Measurements from ENCODE around the gene ALDH1B1.
A peak's percentile ranks its signal among the peaks of the same experiment; 100 is the strongest.
"Not testable (repeated sequence)": the region's sequence is repeated elsewhere in the genome, so short reads cannot be mapped to it uniquely, and the experiment has no call there.

Gene ALDH1B1

DNA sequence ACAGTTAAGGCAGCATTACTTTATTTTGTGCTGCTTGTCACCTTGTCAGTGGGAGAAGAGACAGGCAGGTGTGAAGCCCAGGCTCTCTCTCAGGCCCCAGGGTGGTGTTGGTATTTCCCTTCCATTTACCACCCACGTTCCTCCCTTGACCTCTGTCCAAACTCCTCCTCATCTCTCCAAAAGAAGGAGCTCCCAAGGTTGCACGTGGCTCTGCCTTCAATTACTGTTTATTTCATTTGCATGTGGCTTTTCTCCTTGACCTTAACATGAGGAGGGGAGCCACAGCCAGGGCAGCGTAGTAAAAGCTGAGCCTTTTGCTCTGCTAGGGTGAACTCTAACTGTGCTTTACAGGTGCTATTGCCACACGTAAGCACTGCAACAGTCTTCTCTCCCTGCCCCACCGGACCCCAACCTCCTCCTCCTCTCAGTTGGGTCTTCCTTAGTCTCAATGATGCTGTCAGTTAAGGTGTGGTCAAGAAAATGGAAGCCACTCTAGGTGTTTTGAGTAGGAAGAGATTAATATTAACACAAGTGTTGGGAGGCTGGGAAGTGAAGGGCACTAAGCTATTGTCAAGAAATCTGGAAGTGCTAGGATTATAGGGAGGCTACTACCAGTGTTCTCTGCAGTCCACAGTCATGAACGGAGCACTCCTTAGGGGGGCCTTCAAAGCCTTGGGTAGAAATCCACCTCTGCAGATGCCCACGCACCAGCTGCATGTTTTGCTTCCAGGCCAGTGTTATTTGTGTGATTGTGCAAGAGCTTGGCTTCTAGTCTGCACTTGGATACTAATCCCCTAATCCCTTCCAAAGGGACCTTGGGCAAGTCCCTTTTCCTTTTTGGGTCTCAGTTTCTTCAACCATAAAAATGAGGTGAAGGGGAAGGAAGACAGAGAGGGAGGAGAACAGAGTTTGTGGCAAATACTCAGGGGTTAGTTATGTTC lies 3.9 kb upstream of the ALDH1B1 start:
- DNase-seq: no peak

DNA sequence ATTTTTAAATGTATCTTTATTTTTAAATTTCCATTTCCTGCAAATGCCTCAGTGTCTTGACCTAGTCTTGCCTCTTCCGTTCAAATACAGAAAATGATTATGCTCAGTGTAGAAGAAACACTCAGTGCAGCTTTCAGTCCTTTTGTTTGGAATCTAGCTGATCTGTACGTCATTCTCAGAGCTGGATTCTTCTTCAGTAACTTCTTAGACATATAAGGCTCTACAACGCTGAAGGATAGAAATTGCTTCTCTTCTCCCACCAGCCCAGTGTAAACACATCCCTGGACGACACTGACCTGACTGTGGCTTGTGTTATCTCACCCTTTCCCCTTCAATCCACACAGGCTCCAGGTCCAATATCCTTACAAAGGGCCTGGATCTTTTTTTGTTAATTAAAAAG lies 3.2 kb upstream of the ALDH1B1 start:
- DNase-seq: no peak

DNA sequence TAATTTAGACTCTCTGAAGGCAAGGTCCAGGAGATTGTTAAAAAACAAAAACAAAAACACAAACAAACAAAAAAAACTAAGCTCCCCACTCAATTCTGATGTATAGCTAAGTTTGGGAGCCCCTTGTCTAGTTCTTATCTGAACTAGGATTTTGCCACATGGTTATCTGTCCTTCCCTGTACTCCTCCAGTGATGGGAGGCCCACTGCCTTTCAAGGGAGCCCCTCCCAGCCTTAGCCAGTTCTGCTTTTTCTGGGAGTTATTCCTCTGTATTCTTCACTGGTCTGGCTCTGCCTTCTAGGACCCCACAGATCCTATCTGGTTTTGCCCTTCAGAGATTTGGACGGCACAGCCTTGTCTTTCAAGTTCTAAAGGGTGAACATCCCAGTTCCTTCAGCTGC lies 2.1 kb upstream of the ALDH1B1 start:
- DNase-seq: no peak

DNA sequence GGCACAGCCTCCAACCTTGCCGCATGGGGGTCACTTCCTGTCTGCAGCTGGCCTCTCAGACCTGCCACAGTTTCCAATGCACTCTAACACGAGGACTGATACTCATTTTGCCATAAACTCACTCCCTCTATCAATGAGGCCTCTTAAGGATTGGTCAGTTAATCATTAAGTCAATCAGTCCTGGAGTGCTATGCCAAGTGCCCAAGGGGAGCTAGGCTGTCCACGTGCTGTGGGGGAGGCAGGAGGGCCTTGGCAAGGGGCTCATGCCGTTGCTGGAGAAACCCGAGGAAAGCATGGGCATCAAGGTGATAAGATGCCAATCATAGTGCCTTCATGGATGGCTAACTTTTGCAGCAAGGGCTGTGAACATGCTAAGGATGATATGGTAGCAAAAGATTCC lies 1.7 kb upstream of the ALDH1B1 start:
- DNase-seq: no peak

DNA sequence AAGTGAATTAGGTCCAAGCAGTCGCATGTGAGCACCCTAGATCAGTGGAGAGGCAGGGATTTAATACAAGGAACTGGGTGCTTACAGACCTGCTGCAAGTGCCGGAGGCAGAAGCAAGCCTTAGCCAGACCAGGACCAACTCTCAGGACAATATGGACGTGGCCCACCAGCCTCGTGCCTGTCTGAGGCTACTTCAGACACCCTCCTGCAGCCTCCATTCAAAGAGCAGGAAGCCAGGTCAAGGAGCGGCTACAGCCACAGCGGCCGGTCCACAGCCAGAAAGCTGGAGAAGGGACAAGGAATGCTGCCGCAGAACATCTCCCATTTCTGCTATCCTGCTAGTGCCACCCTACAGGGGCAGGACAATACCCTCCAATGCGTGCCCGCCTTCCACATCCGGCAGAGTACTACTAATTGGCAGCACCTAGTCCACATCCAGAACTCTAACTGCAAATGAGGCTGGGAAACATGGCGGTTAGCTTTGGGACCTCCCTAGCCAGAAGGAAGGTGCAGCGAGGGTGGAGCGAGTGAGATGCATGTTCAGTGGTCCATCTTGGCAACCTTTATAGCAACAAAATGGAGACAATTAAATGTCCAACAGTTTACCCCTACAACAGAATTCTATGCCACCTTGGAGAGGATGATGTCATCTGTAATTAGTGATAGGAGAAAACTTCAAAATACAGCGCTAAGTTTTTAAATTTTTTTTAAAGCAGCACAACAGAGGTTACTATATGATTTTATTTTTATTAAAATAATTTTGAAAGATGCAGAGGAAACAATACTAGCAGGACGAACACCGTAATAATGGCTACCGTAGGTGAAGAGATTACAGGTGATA lies 1.0 kb upstream of the ALDH1B1 start:
- DNase-seq: no peak

DNA sequence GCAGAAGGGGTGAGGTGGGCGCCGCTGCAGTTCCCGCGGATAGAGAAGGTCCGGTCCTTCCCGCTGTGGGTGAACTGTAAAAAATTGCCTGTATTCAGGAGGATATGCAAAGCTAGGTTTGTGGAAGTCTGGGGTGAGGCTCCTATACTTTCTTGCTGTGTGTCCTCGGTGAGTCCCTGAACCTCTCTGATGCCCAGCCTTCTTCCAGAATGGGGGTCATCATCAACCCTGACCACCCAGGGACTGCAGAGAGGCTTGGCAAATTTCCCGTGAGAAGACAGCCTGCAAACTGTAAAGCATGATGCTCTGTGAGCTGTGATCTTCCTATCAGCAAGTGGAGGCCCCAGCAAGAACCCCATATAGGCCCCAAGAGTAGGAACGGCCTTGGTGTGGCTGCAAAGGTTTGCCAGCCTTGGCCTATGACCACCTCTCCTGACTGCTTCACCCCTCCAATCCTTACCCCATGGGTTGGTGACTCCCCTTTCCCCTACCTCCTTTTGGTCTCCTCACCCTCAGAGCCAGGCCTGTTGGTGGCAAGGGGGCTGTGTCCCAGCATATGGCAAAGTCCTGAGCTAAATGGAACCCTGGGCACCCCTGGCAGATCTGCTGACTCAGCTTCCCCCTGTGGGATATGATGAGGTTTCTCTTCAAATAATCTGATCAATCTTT lies 760 bp downstream of the ALDH1B1 start:
- no peak for DNase-seq

DNA sequence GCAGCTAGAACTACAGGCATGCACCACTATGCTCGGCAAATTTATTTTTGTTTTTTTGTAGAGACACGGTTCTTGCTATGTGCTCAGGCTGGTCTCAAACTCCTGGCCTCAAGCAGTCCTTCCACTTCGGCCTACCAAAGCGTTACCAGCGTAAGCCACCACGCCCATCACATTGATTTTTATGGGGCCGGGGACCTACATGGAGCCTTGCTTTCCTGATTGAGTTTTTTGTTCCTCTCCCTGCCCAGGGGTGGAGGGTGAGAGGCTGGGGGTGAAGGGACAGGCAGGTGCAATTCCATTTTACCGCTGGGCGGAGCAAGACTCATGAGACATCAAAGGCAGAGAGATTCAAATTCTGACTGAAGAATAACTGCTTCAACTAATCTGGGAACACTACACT lies 1.9 kb downstream of the ALDH1B1 start:
- DNase-seq: no peak

DNA sequence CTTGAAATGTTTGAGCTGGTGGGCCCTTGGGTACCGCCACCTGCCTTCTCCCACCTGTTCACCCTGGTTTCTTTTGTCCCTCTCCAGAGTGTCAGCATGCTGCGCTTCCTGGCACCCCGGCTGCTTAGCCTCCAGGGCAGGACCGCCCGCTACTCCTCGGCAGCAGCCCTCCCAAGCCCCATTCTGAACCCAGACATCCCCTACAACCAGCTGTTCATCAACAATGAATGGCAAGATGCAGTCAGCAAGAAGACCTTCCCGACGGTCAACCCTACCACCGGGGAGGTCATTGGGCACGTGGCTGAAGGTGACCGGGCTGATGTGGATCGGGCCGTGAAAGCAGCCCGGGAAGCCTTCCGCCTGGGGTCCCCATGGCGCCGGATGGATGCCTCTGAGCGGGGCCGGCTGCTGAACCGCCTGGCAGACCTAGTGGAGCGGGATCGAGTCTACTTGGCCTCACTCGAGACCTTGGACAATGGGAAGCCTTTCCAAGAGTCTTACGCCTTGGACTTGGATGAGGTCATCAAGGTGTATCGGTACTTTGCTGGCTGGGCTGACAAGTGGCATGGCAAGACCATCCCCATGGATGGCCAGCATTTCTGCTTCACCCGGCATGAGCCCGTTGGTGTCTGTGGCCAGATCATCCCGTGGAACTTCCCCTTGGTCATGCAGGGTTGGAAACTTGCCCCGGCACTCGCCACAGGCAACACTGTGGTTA lies 3.3 kb downstream of the ALDH1B1 start:
- DNase-seq: no peak

DNA sequence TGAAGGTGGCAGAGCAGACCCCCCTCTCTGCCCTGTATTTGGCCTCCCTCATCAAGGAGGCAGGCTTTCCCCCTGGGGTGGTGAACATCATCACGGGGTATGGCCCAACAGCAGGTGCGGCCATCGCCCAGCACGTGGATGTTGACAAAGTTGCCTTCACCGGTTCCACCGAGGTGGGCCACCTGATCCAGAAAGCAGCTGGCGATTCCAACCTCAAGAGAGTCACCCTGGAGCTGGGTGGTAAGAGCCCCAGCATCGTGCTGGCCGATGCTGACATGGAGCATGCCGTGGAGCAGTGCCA lies 3.8 kb downstream of the ALDH1B1 start:
- no peak for DNase-seq

DNA sequence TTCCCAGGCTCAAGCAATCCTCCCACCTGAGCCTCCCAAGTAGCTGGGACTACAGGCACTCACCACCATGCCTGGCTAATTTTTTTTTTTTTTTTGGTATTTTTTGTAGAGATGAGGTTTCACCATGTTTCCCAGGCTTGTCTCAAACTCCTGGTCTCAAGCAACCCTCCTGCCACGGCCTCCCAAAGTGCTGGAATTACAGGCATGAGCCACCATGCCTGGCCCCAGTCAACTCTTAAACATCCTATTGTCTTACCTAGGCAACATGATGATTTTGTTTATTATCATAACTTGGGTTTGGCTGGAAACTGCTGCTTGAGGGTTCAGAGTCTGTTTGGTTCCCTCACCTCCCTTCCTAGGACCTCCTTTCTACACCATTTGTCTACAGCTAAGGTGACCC lies 6.7 kb downstream of the ALDH1B1 start:
- DNase-seq: not testable (repeated sequence)

DNA sequence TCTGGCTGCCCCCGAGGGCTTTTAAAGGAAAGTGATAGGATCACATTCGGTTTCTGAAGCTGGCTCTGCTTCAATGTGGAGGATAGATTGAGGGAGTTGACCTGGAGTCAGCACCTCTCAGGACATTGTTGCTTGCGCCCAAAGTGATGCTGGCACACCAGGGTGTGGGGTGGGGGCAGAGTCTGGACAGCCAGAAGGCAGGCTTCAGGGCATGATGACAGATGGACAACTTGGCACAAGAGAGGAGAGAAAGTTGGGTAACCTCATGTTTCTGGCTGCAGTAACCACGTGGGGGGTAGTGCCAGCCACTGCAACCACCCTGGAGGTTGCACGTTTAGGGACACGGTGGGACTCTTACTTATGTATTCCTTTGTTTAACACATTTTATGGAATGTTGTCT lies 9.5 kb downstream of the ALDH1B1 start:
- no peak for DNase-seq

DNA sequence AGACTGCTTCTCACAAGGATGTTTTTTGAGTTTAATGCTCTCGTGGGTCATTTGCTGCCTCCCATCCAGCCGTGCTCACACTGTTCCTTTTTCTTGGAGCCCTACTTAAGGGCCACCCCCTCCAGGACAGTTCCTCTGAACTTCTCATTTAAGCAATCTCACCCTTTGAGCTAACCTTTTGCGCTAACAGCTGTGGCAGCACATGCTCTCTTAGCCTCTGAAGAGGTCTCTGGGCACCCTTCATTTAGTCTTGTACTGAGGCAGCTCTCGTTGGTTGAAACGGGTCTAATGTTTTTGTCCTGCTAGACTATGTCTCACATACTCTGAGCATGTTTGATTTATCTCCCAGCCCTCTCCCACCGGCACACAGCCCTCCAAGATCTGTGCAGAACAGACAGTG lies 11.8 kb downstream of the ALDH1B1 start:
- DNase-seq: no peak

DNA sequence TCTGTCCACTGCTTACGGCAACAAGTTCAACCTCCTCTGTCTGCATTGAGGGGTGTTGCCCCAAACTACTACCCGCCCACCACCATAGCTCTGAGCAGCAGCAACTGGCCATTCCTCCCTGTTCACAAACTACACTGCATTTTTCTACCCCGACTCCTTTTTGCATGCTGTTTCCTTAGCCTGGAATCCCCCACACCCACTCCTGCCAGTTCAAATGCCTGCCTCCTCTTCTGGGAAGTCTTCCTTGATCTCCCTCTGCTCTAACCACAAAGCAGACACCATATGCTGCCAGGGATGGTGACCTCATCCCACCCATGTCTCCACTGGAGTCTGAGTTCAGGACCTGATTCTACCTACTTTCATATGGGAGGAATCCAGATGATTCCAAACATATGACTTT lies 13.3 kb downstream of the ALDH1B1 start:
- DNase-seq: no peak

DNA sequence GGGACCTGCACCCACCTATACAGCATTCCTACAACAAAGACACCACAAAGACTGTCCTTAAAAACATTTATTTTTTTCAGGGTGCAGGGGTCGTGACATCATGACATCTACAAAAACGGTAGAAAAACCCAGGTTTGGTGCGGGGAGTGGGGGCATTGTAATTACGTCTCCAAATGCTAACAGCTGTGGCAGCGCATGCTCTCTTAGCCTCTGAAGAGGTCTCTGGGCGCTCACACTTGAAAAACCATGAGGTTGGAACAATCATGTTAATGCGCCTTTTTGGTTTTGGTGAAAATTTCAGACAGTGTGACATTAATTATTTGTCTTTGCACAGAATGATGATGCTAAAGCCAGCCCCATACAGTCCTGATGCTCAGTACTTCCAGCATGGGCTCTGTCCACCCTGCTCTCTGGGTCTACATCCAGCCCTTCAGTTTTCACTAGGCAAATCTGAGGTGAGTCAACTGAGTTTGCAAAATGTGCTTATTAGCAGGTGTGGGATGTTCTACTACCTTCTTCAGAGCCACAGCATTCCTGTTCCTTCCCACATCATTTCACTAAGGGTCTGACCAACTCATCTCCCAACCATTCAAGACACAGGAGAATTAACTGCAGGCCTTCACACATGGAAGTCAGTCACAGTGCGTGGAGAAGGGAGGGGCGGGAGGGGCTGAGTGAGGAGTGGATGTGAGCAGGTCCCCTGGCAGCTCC lies 14.1 kb downstream of the ALDH1B1 start:
- DNase-seq: no peak

DNA sequence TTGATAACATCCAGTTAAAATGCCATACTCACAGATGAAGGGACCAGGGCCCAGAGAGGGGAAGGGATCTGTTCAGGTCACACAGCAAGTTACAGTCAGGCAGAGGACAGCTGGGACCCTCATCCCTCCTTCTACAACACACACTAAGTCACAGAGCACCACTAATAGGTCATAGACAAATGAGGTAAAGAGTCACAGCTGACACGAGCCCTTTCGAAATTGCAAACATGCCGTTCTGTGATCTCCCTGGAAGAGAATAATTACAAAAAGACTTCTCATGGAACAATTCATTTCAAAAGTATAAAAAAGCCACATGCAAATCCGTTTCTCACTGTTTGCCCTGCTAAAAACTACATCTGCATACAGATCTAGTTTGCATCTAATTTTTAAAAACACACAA lies 16.2 kb downstream of the ALDH1B1 start:
- no peak for DNase-seq

DNA sequence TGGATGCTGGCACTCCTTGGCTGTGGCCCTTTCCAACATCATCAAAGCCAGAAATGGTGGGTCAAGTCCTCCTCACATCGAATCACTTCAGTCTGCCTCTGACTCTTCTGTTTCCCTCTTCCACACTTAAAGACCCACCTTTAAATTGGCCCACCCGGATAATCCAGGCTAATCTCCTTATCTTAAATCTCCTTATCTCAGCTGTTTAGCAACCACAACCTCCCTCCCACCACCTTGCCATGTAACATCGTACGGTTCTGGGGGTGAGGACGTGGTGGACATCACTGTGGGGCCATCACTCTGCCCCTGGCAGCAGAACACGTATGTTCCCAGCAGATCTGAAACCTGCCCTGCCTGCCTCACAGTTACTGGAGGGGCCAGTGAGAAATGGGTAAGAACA lies 20.2 kb downstream of the ALDH1B1 start:
- no peak for DNase-seq

DNA sequence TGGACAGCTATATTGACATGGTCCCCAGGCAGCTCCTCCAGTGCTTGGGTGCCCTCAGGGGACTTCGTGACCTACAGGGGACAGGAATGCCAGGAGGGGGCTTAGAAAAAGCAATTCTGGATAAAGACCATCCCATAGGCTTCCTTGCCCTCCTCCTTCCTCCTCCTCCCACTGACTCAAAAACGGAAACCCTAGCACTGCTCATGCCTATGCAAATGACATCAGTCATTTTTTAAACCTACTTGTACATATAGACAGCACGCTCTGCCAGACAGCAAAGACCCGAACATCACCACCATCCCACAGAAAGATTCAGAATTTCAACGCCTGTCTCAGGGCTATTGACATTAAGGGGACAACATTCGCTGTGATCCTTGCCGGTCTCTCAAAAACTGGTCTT lies 20.8 kb downstream of the ALDH1B1 start:
- no peak for DNase-seq

DNA sequence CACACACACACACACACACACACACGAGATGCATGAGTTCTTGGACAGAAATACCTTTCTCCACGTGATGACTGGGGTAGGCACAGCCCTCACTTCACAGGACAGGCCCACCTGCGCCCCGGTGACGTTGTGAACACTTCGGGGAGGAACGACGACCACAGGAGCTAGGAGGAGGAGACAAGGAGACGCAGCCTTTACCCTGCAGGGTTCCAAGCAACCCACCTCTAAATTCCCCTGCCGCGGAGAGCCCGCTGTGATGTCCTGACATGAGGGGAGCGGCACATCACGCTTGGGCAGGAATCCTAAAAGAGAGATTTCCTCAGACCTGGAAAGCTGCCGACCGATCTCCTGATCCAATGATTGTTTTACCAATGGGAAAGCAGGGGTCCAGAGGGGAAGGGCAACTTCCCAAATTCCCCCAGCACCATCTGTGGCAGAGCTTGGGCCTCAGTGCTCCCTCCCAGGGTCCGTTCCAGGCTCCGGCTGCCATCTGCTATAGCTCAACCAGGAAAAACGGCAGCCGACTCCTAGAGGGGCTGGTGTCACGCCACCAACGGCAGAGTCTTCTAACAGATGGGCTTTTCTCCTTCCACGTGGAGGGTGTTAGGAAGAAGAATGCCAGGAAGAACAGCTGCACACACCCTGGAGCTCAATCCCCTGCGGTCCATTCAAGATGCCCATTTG lies 21.7 kb downstream of the ALDH1B1 start:
- no peak for DNase-seq

DNA sequence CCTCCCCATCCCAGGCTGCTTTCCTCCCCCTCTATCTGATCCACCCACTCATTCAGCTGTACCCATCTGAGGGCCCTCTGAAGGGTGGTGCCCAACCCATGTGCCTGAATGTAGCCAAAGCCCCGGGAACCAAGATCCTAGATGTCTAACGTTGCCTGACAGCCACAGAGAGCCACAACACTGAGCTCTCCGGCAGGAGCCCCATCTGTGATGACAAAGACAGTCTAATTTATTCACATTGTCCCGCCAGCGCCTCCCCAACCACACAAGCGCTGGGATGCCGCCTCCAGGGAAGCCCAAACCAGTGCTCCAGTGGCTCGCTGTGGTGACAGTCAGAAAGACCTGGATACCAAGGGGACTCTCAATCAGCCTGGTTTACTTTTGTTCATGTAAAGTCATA lies 23.4 kb downstream of the ALDH1B1 start:
- no peak for DNase-seq

DNA sequence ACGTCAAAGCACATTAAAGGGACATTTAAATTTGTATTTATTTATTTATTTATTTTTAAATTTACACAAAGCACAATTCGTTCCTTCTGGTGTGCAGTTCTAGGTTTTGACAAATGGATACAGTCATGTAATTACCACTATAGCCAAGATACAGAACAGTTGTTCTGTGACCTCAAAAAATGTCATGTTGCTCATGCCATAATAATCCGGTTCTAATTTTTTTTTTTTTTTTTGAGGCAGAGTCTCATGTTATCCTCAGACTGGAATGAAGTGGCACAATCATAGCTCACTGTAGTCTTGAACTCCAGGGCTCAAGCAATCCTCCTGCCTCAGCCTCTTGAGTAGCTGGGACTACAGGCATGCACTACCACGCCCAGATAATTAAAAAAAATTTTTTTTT lies 24.0 kb downstream of the ALDH1B1 start:
- no peak for DNase-seq

DNA sequence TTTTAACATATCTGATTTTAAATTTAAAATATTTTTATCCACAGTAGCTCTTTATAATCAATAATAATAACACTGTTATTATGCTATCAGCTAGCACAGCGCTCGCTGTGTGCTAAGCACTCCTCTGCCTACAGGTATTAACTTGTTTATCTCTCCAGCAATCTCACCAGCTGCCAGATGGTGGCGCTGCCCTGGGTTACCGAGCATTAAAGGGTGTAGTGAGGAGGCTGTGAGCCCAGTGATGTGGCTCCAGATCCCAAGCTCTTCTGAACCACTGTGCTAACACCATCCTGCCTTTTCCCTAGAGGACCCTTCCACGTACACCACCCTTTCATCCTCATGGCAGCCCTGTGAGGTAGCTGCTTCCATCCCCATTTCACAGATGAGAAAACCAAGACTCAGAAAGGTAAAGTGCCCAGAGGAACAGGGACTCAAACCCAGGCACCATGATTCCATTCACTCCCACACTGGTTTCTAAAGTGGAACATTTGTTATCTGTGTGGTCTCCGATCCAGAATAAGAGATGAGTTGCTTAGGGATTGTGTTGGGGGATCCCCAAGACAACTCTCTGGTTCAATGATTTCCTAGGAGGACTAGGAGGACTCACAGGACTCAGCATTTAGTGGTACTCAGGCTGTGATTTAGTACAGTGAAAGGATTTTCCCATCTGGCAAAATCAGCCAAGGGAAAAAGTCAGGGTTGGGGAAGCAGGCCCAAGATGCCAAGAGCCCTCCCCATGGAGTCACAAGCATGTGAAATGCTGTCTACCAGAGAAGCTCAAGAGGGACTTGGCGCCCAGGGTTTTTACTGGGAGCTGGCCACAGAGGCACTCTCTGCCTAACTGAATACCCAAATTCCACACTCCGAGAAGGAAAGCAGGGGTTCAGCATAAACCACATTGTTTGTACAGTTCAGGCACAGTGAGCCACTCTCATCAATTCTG lies 24.8 kb downstream of the ALDH1B1 start:
- peak; percentile 51 for DNase-seq

All from NCI-H1092 (cell line).